ENCODE measurements around the gene MCL1.

DNA sequence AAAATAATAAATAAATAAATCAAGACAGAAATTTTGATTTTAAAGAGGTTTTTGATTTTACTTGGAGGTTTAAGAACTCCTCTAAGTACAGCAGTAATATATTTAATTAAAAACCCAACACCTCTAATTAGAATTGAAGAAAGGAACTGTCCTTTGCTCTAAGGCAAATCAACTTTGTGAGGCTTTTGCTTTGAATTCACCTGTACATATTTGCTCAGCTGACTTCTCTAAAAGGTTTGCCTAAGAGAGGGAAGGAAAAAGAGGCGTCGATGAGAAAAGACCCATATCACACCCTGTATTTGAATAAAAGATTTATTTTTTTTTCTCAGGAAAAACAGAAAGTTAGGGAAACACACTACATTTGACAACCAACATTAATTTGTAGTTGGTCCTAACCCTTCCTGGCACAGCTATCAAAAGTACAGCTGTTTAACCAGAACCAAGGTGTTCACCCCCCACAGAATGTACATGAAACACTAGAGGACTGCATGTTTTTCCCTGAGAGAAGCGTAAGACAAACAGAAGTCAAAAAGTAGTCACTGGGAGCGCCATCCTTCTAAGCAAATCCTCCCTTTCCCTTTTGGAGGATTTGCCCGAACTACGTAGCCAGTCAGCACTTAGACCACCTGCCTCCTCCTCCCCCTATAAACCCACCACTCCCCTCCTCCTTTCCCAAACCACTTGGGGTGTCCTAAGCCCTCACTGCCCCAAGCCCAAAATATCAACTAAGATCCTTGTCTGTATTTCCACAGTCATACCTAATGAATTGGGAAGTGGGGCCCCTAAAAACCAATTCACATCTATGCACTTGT lies 4.9 kb downstream of the MCL1 start:
- TF ChIP-seq, protein P1, sequence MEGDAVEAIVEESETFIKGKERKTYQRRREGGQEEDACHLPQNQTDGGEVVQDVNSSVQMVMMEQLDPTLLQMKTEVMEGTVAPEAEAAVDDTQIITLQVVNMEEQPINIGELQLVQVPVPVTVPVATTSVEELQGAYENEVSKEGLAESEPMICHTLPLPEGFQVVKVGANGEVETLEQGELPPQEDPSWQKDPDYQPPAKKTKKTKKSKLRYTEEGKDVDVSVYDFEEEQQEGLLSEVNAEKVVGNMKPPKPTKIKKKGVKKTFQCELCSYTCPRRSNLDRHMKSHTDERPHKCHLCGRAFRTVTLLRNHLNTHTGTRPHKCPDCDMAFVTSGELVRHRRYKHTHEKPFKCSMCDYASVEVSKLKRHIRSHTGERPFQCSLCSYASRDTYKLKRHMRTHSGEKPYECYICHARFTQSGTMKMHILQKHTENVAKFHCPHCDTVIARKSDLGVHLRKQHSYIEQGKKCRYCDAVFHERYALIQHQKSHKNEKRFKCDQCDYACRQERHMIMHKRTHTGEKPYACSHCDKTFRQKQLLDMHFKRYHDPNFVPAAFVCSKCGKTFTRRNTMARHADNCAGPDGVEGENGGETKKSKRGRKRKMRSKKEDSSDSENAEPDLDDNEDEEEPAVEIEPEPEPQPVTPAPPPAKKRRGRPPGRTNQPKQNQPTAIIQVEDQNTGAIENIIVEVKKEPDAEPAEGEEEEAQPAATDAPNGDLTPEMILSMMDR (conservative IDR thresholded peaks at IDR 0.05 in 1 of 2, IDR thresholded peaks at IDR 0.05 in 1 of 2; ENCODE audit: low read depth in 1 of 2, low read length in 2 of 2) = no peak
- TF ChIP-seq EZH2 (IDR thresholded peaks at IDR 0.05; ENCODE audit: low read length, missing control alignments) = no peak
